Omental fat pad (tissue), 4 donors: Measurements from ENCODE around the gene MXD3. TPM values are rescaled to one million over a fixed set of nuclear protein-coding genes. Genes with fewer than 3 reads are reported as not detected.

ENCODE experiments used
- ATAC-seq: fragments of 150-250 bp; one replicate; pipeline ENCODE4 v1.9.1; 2016; ENCODE audit warnings: mild to moderate bottlenecking, moderate library complexity; ENCODE audit not compliant: low FRiP score
- DNase-seq: peaks from one replicate; pipeline ENCODE4 v3.0.0-alpha.2; 2019; ENCODE audit warnings: low spot score
- total RNA-seq, 4 donors: library from RNA; depleted of rRNA; stranded (reverse); fragments of >200 nt; gene quantifications; one replicate each; pipeline ENCODE4 v1.1.0, GENCODE V29; 2016
- TF ChIP-seq, protein P1 (sequence below), 3 donors: fragments of 450-650 bp; IDR thresholded peaks; one replicate each; pipeline ENCODE4 v1.5.1; 2016 to 2017; ENCODE audit warnings: antibody characterized with exemption in 3 of 3, mild to moderate bottlenecking in 3 of 3, moderate library complexity in 2 of 3

MXD3 gene
- total RNA-seq, 4 donors from 2014 or later, result 3.5 to 26.8 (median 4.8) TPM

DNA sequence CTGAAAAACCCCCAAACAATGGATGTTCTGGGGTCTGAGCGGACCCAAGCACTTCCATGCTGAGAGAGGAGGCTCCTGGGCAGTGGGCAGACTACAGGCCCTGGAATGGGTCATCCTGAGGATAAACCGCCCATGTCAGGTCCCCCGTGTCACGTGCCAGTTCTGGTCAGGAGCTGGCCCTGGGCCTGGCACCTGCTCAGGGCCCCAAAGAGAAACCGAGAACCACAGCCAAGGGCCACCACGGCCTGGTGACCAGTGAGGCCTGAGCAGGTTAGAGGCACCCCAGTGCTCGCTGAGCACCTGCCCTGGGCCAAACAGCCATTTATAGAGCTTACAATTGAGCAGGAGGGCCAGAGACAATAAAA lies 24.0 kb upstream of the MXD3 start:
- no peak for DNase-seq
- TF ChIP-seq, protein P1, sequence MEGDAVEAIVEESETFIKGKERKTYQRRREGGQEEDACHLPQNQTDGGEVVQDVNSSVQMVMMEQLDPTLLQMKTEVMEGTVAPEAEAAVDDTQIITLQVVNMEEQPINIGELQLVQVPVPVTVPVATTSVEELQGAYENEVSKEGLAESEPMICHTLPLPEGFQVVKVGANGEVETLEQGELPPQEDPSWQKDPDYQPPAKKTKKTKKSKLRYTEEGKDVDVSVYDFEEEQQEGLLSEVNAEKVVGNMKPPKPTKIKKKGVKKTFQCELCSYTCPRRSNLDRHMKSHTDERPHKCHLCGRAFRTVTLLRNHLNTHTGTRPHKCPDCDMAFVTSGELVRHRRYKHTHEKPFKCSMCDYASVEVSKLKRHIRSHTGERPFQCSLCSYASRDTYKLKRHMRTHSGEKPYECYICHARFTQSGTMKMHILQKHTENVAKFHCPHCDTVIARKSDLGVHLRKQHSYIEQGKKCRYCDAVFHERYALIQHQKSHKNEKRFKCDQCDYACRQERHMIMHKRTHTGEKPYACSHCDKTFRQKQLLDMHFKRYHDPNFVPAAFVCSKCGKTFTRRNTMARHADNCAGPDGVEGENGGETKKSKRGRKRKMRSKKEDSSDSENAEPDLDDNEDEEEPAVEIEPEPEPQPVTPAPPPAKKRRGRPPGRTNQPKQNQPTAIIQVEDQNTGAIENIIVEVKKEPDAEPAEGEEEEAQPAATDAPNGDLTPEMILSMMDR (IDR thresholded peaks at IDR 0.05), result no peak
- no peak for ATAC-seq

DNA sequence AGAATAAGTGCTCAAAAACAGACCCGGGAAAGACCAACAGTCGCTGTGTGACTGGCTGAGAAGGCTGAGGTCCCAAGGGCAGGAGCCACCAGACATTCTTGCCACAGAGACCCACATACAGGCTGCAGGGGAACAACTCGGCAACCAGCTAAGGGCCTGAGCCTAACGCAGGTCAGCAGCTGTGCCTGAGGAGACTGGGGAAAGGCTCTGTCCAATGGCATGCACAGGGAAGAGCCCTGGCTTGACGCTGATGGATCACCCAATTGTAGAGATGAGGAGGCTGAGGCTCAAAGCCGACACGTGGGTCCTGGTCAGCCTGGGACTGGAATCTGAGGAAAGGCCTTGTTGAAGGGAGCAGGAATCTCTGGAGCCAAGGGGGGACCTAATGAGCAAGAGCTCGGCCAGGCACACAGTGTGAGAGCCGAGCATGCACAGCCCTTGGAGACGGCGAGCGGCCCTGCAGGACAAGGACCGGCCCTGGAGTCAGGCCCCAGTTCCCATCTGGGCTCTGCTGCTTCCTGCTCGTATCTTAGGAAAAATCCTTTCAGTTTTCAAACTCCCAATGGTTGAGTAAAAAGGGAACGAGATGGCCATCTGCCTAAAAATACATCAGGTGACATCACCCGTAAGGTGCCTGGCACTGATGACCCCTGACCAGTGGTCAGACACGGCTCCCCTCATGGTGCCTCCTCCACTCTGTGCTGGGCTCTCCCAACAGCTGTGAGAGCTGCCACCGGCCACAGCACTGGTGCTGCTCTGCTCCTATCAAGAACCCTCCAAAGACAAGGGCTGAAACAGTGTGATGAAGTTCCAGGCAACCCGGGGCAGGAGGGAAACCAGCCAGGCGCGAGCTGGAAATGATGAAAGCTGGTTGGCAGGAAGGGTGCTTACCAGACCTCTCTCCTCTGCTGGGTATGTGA lies 23.3 kb upstream of the MXD3 start:
- DNase-seq, result no peak
- TF ChIP-seq, protein P1 (IDR thresholded peaks at IDR 0.05), result no peak
- ATAC-seq, result no peak

DNA sequence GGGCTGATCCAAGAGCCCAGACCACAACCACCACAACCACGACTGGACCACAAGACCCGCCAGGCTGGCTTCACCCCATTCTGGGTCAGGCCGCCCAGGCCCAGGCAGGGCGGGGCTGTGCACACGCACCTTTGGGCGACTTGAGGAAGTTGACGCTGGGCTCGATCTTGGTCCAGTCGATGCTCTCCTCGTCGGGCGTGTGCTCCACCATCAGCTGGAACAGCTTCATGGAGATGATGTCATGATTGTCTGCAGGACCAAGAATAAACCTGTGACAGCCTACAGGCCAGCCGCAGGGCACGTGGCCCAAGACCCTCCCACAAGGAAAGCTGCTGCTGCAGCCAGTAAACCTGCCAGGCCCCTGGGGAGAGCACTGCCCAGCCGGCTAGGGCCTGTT lies 22.5 kb upstream of the MXD3 start:
- no peak for DNase-seq
- no peak for ATAC-seq
- TF ChIP-seq, protein P1 (IDR thresholded peaks at IDR 0.05), result no peak

DNA sequence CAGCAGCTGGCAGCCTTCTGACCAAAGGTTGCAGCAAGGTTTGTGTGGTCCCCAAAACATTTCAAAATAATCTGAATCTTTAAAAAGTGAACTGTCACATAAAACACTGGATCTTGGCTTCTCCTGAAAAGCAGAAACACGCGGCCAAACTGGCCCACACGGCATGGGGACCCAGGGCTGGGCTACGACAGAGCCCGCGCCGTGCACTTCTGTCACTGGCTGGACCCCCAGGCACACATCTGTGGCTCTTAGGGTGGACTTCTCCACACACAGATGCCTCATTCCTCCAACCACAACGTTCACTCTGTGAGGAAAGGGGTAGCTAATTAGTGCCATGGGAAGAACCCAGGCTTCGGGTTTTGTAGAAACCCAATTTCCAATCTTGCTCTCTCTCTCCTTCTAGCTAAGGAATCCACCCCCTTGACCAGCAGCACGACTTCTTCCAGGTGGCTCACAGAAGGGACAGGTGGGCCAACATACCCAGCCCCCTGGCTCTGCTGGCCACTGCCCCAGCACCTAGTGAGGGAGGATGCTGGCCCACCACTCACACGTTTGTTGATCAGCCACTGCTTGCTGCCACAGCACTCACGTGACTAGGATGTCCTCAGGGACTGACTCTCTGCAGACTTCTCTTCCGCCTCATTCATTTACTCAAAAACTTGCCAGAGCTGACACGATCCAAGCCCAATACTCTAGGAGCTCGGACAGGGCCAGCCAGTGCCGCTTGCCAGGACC lies 21.9 kb upstream of the MXD3 start:
- no peak for ATAC-seq
- no peak for DNase-seq
- TF ChIP-seq, protein P1 (IDR thresholded peaks at IDR 0.05), result no peak

DNA sequence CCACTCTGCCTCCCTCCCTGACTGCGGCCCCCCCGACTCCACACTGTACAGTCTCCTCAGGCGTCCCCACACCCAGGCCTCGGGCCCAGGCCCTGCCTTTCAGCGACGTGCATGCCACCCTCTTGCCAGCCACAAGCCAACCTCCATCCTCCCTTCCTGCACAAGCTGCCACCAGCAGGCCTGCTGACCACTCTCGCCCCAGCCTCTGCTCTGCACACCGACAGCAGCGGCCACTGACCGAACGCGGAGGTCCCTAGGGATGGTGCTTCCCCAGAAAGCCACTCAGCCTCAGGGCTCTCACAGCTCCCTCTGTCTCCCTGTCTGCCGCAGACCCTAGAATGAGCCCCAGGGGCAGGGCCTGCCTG lies 21.2 kb upstream of the MXD3 start:
- TF ChIP-seq, protein P1 (IDR thresholded peaks at IDR 0.05), result no peak
- ATAC-seq, result no peak
- no peak for DNase-seq

DNA sequence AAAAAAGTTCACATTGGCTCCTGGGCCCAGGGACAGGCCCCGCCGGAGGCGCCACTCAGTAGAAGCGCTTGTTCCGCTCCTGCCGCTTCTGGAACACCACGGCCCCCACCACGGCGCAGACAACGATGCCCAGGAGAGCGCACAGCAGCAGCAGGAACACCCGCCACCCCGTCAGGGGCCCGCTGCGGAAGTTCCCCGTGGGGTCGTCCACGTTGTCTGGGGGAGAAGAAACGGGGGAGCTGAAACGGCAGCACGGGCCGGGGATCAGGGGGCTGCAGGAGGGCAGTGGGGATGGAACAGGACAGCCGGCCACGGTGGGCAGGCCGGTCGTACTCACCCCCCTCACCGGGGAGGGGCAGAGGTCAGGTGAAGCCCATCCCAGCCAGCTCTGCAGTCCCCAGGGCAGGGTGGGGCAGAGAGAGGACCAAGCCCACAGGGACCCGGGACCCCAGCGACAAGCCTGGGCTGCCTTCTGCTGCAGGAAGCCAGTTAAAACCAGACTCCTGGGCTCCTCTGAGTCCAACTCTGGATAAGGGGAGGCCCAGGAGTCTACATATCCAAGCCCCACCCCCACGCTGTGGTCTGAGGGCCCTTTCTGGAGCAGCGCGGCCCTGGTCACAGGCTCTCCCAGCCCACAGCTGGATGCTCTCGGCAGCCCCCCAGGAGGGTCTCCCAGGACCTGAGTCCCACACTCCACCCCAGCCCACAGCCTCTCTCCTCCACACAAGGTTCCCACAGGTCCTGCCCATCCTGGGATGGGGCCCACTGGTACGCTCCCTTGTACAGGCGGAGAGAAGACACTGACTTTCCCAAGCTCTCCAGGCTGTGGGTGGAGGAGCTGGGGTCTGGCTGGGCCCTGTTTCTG lies 20.6 kb upstream of the MXD3 start:
- TF ChIP-seq, protein P1 (IDR thresholded peaks at IDR 0.05), result no peak
- ATAC-seq (no peak), DNase-seq (no peak)
